Stomach (tissue), 9 donors: ENCODE data around the gene FAM151B. TPM values are rescaled to one million over a fixed set of nuclear protein-coding genes. Genes with fewer than 3 reads are reported as not detected.

Source experiments
- DNase-seq, 2 donors: peaks; one replicate each; pipeline versions ENCODE4 v3.0.0 to v3.0.0-alpha.2; 2013 to 2019
- H3K27ac ChIP-seq, 5 donors: fragments of 200-600 bp in 4 of 5; sonication (generic) in 4 of 5; one replicate each; pipeline ENCODE4 v1.5.1; 2013 to 2019; ENCODE audit warnings: mild to moderate bottlenecking in 1 of 5, moderate library complexity in 1 of 5
- H3K27me3 ChIP-seq, 3 donors: fragments of 200-600 bp; sonication (generic); one replicate each; pipeline ENCODE4 v1.5.1; 2017 to 2019; ENCODE audit warnings: mixed run types in 1 of 3
- H3K36me3 ChIP-seq, 4 donors: fragments of 200-600 bp; sonication (generic); 1 replicate in 3 of 4; 2 replicates in 1 of 4; pipeline ENCODE4 v1.5.1; 2016 to 2019
- H3K4me1 ChIP-seq, 4 donors: fragments of 200-600 bp; sonication (generic); one replicate each; pipeline ENCODE4 v1.5.1; 2016 to 2019
- H3K4me3 ChIP-seq, 4 donors: fragments of 200-600 bp; sonication (generic) in 3 of 4; one replicate each; pipeline ENCODE4 v1.5.1; 2016 to 2019; ENCODE audit warnings: mild to moderate bottlenecking in 1 of 4
- H3K9me3 ChIP-seq, 4 donors: fragments of 200-600 bp; sonication (generic); one replicate each; pipeline ENCODE4 v1.5.1; 2016 to 2019
- CTCF ChIP-seq, 7 experiments: fragments of 450-650 bp in 4 of 7; fragments of 200-600 bp in 3 of 7; sonication (generic) in 3 of 7; IDR thresholded peaks; one replicate each; pipeline ENCODE4 v1.5.1; 2016 to 2019; ENCODE audit warnings: antibody characterized with exemption in 7 of 7, control low read depth in 2 of 7, mild to moderate bottlenecking in 1 of 7
- EP300 ChIP-seq: sonication (generic); formaldehyde crosslinking; IDR thresholded peaks from one replicate; pipeline ENCODE4 v1.6.1; 2017; ENCODE audit warnings: antibody characterized with exemption
- POLR2A ChIP-seq, 4 donors: fragments of 450-650 bp; IDR thresholded peaks; one replicate each; pipeline ENCODE4 v1.6.1; 2016; ENCODE audit warnings: antibody characterized with exemption in 4 of 4, control low read depth in 2 of 4, mild to moderate bottlenecking in 1 of 4, moderate library complexity in 1 of 4
- POLR2AphosphoS5 ChIP-seq, 3 donors: sonication (generic); formaldehyde crosslinking; IDR thresholded peaks; one replicate each; pipeline ENCODE4 v1.6.1; 2016; ENCODE audit warnings: antibody characterized with exemption in 3 of 3
- WGBS, 5 donors: extraction: QIAGEN DNeasy Blood & Tissue Kit in 3 of 5; methylation state at CpG; one replicate each; pipeline versions ENCODE4 v1.1.5 to v1.1.7; 2013 to 2018; 5-methylcytosine and 5-hydroxymethylcytosine counted together
- intact Hi-C: fragments of 100-400 bp; cut with DNase I; formaldehyde crosslinking; loops from one replicate; pipeline ENCODE4 v1.15.1; 2023; ENCODE audit warnings: low total_unique reads
- polyA plus RNA-seq, 3 donors: library from polyadenylated mRNA; stranded (reverse); fragments of 200-250 nt; gene quantifications; one replicate each; pipeline ENCODE4 v1.2.3, GENCODE V29; 2013
- total RNA-seq, 5 donors: library from RNA; depleted of rRNA; stranded (reverse); fragments of >200 nt; gene quantifications; one replicate each; pipeline versions ENCODE4 v1.1.0 to v1.2.3, GENCODE V29; 2014 to 2016
- donor health status: healthy with polysubstance abuse.
- donor health status: Bipolar disorder and iron deficiency.
- donor health status: healthy.

The FAM151B gene
- total and polyA plus RNA-seq, 8 donors = 0.56 to 14.7 (median 3.4) TPM; not detected in 2

GRCh38 chr5:80516826-80517225 is 28.9 kb downstream of the FAM151B start:
- Histone ChIP-seq H3K27ac (no peak overlapping the region), H3K4me3 (no peak overlapping the region), H3K27me3 (no peaks in the 10 kb centered on the region), H3K36me3 (peaks cover 0 to 11% (median 4%) of the 10 kb centered on the region in 4 donors), H3K9me3 (no peaks in the 10 kb centered on the region), H3K4me1 (no peaks in the 10 kb centered on the region)
- 68 to 82% (median 73%) methylated on average over 4 of the region's 4 CpGs for WGBS, 5 donors
- no peak for TF ChIP-seq CTCF (IDR thresholded peaks at IDR 0.05)
- DNase-seq = no peak
- intact Hi-C loops = no loop called here

- TF ChIP-seq POLR2AphosphoS5 (IDR thresholded peaks at IDR 0.05) = no peak
- TF ChIP-seq CTCF (IDR thresholded peaks at IDR 0.05) = no peak
- no peak for TF ChIP-seq POLR2A (IDR thresholded peaks at IDR 0.05)
- no peak for TF ChIP-seq EP300
- Histone ChIP-seq H3K4me3 (no peak overlapping the region), H3K4me1 (no peaks in the 10 kb centered on the region), H3K36me3 (no peaks in the 10 kb centered on the region), H3K27ac (no peak overlapping the region), H3K9me3 (peaks cover 0 to 6% (median 0%) of the 10 kb centered on the region in 4 donors), H3K27me3 (no peaks in the 10 kb centered on the region)
- no peak for DNase-seq
- WGBS, 5 donors = 87 to 97% (median 93%) methylated on average over 1 of the region's 1 CpG
- intact Hi-C loops = no loop called here
Observed at GRCh38 chr5:80540691-80541090, 52.8 kb downstream of the FAM151B start.

- 57 to 72% (median 70%) methylated on average over 3 of the region's 3 CpGs for WGBS, 5 donors
- intact Hi-C loops = no loop called here
- Histone ChIP-seq H3K9me3 (no peaks in the 10 kb centered on the region), H3K27ac (no peak overlapping the region), H3K4me3 (no peak overlapping the region), H3K36me3 (no peaks in the 10 kb centered on the region), H3K4me1 (no peaks in the 10 kb centered on the region), H3K27me3 (no peaks in the 10 kb centered on the region)
- DNase-seq = no peak
- no peak for TF ChIP-seq EP300
Observed at GRCh38 chr5:80541392-80541791, 53.5 kb downstream of the FAM151B start.

GRCh38 chr5:80554646-80555045 is 66.7 kb downstream of the FAM151B start:
- H3K4me1 ChIP-seq = no peaks in the 10 kb centered on the region
- intact Hi-C loops = no loop called here
- WGBS, 5 donors = 49 to 56% (median 54%) methylated on average over 4 of the region's 4 CpGs

More at GRCh38 chr5:80554646-80555045, 66.7 kb downstream of the FAM151B start:
- Histone ChIP-seq H3K27me3 (peaks cover 0 to 15% (median 8%) of the 10 kb centered on the region in 3 donors), H3K9me3 (no peaks in the 10 kb centered on the region), H3K4me3 (no peak overlapping the region), H3K27ac (no peak overlapping the region), H3K36me3 (no peaks in the 10 kb centered on the region)
- no peak for DNase-seq
- TF ChIP-seq POLR2A (IDR thresholded peaks at IDR 0.05) = no peak
- TF ChIP-seq EP300 = no peak
- TF ChIP-seq CTCF (IDR thresholded peaks at IDR 0.05) = no peak
- TF ChIP-seq POLR2AphosphoS5 (IDR thresholded peaks at IDR 0.05) = no peak
